Fibroblast of lung (primary cell): Measurements from ENCODE around the gene DCHS2. TPM values are rescaled to one million over a fixed set of nuclear protein-coding genes. Genes with fewer than 3 reads are reported as not detected.

Source experiments
- DNase-seq, 2 donors: peaks; one replicate each; pipeline versions ENCODE4 v3.0.0 to v3.0.0-alpha.2; 2010; ENCODE audit warnings: low read depth in 2 of 2
- H2AFZ ChIP-seq: 2 replicates; pipeline ENCODE4 v1.5.1; 2012; ENCODE audit warnings: low read length, control low read depth, inconsistent platforms
- H3K27ac ChIP-seq: 2 replicates; pipeline ENCODE4 v1.5.1; 2011; ENCODE audit warnings: low read length, control low read depth; ENCODE audit not compliant: insufficient read depth
- H3K27me3 ChIP-seq: 2 replicates; pipeline ENCODE4 v1.5.1; 2011; ENCODE audit warnings: mild to moderate bottlenecking, low read length; ENCODE audit not compliant: control insufficient read depth, insufficient read depth
- H3K36me3 ChIP-seq: 2 replicates; pipeline ENCODE4 v1.5.1; 2011; ENCODE audit warnings: low read length; ENCODE audit not compliant: control insufficient read depth, insufficient read depth
- H3K4me1 ChIP-seq: 2 replicates; pipeline ENCODE4 v1.5.1; 2011; ENCODE audit warnings: low read length; ENCODE audit not compliant: control insufficient read depth, insufficient read depth; ENCODE audit errors: extremely low read depth
- H3K4me2 ChIP-seq: 2 replicates; pipeline ENCODE4 v1.5.1; 2011; ENCODE audit warnings: low read length, control low read depth; ENCODE audit not compliant: insufficient read depth; ENCODE audit errors: extremely low read depth
- H3K4me3 ChIP-seq, 4 experiments: fragments of 200-600 bp in 1 of 4; sonication (generic) in 1 of 4; replicated peaks in 1 of 4; 2 replicates each; pipeline ENCODE4 v1.5.1; 2011 to 2016; ENCODE audit warnings: low read length in 4 of 4, low read depth in 3 of 4, mild to moderate bottlenecking in 3 of 4, control low read depth in 2 of 4, inconsistent platforms in 1 of 4, mixed read lengths in 1 of 4; ENCODE audit not compliant: insufficient read depth in 1 of 4; ENCODE audit errors: control extremely low read depth in 1 of 4
- H3K79me2 ChIP-seq: 2 replicates; pipeline ENCODE4 v1.5.1; 2012; ENCODE audit warnings: mild to moderate bottlenecking, low read length, inconsistent platforms; ENCODE audit not compliant: control insufficient read depth, insufficient read depth
- H3K9ac ChIP-seq: 2 replicates; pipeline ENCODE4 v1.5.1; 2011; ENCODE audit warnings: mild to moderate bottlenecking, low read length, control low read depth; ENCODE audit not compliant: insufficient read depth
- H3K9me3 ChIP-seq: 2 replicates; pipeline ENCODE4 v1.5.1; 2012; ENCODE audit warnings: low read depth, low read length; ENCODE audit not compliant: control insufficient read depth, insufficient read depth
- H4K20me1 ChIP-seq: 2 replicates; pipeline ENCODE4 v1.5.1; 2011; ENCODE audit warnings: low read length; ENCODE audit not compliant: control insufficient read depth, insufficient read depth; ENCODE audit errors: extremely low read depth
- EZH2 ChIP-seq: IDR thresholded peaks from 2 replicates; pipeline ENCODE4 v1.5.1; 2012; ENCODE audit warnings: low read length, control low read depth, mild to moderate bottlenecking; ENCODE audit errors: missing control alignments
- polyA plus RNA-seq, 2 donors: library from polyadenylated mRNA; depleted of rRNA in 1 of 2; stranded (reverse) in 1 of 2; unstranded in 1 of 2; fragments of >200 nt; gene quantifications; 2 replicates each; pipeline ENCODE4 v1.2.1, GENCODE V29; 2011 to 2012; ENCODE audit warnings: missing spikeins in 1 of 2
- total RNA-seq: library from RNA; depleted of rRNA; stranded (reverse); fragments of >200 nt; gene quantifications from 2 replicates; pipeline ENCODE4 v1.2.1, GENCODE V29; 2014
- TF ChIP-seq, protein P1 (sequence below), 2 donors: IDR thresholded peaks in 1 of 2; conservative IDR thresholded peaks in 1 of 2; 1 replicate in 1 of 2; 2 replicates in 1 of 2; pipeline ENCODE4 v1.5.1; 2011 to 2012; ENCODE audit warnings: low read length in 2 of 2, control low read depth in 1 of 2, inconsistent platforms in 1 of 2, low read depth in 1 of 2, mild to moderate bottlenecking in 1 of 2

Gene DCHS2
- total and polyA plus RNA-seq, 2 donors (not counting 1 experiment from before 2014, with no cell fraction given), result not detected

DNA sequence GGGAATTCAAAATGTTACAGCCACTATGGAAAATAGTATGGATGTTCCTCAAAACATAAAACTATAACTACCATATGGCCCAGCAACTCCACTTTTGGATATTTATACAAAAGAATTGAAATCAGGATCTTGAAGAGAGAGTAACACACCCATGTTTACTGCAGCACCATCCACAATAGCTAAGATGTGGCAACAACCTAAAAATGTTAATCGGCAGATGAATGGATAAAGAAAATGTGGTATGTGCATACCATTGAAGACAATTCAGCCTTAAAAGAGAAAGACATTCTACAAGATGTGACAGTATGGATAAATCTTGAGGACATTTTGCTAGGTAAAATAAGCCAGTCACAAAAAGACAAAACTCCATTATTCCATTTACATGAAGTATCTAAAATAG is 171.9 kb downstream of the DCHS2 start:
- no peaks in the 10 kb centered on the region for H3K79me2 ChIP-seq
- no peaks in the 10 kb centered on the region for H4K20me1 ChIP-seq
- no peaks in the 10 kb centered on the region for H3K36me3 ChIP-seq
- no peak overlapping the region for H2AFZ ChIP-seq
- H3K27ac ChIP-seq, result no peak overlapping the region
- no peak for DNase-seq
- H3K4me2 ChIP-seq, result no peak overlapping the region
- no peak overlapping the region for H3K4me3 ChIP-seq
- no peak for TF ChIP-seq EZH2
- TF ChIP-seq, protein P1, sequence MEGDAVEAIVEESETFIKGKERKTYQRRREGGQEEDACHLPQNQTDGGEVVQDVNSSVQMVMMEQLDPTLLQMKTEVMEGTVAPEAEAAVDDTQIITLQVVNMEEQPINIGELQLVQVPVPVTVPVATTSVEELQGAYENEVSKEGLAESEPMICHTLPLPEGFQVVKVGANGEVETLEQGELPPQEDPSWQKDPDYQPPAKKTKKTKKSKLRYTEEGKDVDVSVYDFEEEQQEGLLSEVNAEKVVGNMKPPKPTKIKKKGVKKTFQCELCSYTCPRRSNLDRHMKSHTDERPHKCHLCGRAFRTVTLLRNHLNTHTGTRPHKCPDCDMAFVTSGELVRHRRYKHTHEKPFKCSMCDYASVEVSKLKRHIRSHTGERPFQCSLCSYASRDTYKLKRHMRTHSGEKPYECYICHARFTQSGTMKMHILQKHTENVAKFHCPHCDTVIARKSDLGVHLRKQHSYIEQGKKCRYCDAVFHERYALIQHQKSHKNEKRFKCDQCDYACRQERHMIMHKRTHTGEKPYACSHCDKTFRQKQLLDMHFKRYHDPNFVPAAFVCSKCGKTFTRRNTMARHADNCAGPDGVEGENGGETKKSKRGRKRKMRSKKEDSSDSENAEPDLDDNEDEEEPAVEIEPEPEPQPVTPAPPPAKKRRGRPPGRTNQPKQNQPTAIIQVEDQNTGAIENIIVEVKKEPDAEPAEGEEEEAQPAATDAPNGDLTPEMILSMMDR (conservative IDR thresholded peaks at IDR 0.05 in 1 of 2, IDR thresholded peaks at IDR 0.05 in 1 of 2; ENCODE audit: low read depth in 1 of 2, low read length in 2 of 2), result no peak
- no peaks in the 10 kb centered on the region for H3K27me3 ChIP-seq
- H3K4me1 ChIP-seq, result no peaks in the 10 kb centered on the region
- H3K9ac ChIP-seq, result no peak overlapping the region
- H3K9me3 ChIP-seq, result no peaks in the 10 kb centered on the region

DNA sequence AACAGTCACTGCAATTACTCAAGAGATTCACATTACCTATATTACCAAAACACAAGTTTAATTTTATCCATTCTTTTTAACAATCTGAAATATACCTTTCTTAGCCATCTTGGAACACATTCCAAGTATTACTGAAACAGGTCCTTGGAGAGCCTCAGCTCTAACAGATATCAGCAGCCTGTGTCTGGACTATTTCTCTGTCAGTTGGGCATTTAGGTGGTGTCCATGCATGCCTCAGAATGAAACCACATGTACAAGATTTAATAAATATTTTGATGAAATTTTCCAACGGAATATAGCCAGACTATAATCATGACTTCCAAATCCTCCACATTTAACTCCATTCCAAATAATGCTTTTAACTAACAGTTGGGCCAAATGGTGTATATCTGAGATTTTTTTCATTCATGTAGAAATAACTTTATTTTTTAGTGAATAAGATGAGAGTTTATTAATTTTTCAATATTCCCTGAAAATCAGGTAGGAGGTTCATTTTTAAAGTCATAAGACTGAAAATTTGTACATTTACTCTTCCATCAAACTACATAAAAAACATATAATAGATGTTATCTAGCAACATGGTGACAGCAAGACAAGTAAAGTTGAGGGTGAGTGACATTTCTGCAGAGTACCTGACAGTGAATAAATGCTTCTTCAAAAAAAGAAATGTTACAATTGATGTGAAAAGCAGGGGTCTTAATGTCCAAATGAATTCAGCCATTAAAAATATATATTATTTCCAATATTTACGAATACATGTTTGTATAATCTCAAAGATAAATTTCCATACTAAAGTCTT is 174.2 kb downstream of the DCHS2 start:
- no peaks in the 10 kb centered on the region for H3K27me3 ChIP-seq

DNA sequence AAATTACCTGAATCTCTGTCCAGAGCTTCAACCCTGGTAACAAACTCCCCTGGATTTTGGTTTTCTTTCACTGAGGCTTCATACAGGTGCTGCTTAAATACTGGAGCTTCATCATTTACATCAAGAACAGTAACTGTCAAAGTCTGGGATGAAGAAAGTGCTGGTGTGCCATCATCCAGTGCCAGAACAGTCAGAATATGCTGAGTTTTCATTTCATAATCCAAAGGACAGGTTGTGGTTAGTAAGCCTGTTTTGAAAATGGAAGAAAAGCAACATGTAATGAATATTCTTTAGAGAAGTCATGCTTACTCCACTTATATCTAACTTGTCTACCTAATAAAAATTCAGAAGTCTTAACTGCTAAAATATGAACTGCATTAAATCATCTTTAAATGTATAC is 175.9 kb downstream of the DCHS2 start:
- no peak for TF ChIP-seq EZH2
- TF ChIP-seq, protein P1 (conservative IDR thresholded peaks at IDR 0.05 in 1 of 2, IDR thresholded peaks at IDR 0.05 in 1 of 2; ENCODE audit: low read depth in 1 of 2, low read length in 2 of 2), result no peak
- Histone ChIP-seq H3K4me2 (no peak overlapping the region), H4K20me1 (no peaks in the 10 kb centered on the region), H3K27me3 (no peaks in the 10 kb centered on the region), H3K36me3 (no peaks in the 10 kb centered on the region), H2AFZ (no peak overlapping the region), H3K9me3 (no peaks in the 10 kb centered on the region), H3K27ac (no peak overlapping the region), H3K4me3 (no peak overlapping the region), H3K9ac (no peak overlapping the region), H3K4me1 (no peaks in the 10 kb centered on the region), H3K79me2 (no peaks in the 10 kb centered on the region)
- no peak for DNase-seq

More for the DNA sequence above, 174.2 kb downstream of the DCHS2 start:
- no peak overlapping the region for H3K27ac ChIP-seq
- no peaks in the 10 kb centered on the region for H4K20me1 ChIP-seq
- no peak overlapping the region for H3K4me3 ChIP-seq
- DNase-seq, result no peak
- H3K9me3 ChIP-seq, result no peaks in the 10 kb centered on the region
- H3K4me1 ChIP-seq, result no peaks in the 10 kb centered on the region
- no peaks in the 10 kb centered on the region for H3K79me2 ChIP-seq
- no peaks in the 10 kb centered on the region for H3K36me3 ChIP-seq
- TF ChIP-seq, protein P1 (conservative IDR thresholded peaks at IDR 0.05 in 1 of 2, IDR thresholded peaks at IDR 0.05 in 1 of 2; ENCODE audit: low read depth in 1 of 2, low read length in 2 of 2), result no peak
- no peak for TF ChIP-seq EZH2
- H2AFZ ChIP-seq, result no peak overlapping the region
- H3K9ac ChIP-seq, result no peak overlapping the region
- no peak overlapping the region for H3K4me2 ChIP-seq
